Non-pigmented ciliary epithelial cell (primary cell): ENCODE measurements around the gene PLEKHA6.
A peak's percentile ranks its signal among the peaks of the same experiment; 100 is the strongest.
"Not testable (repeated sequence)": the region's sequence is repeated elsewhere in the genome, so short reads cannot be mapped to it uniquely, and the experiment has no call there.

ENCODE experiments used
- DNase-seq: peaks from one replicate; pipeline ENCODE4 v3.0.0-alpha.2; 2010; ENCODE audit warnings: low read depth

Gene PLEKHA6

DNA sequence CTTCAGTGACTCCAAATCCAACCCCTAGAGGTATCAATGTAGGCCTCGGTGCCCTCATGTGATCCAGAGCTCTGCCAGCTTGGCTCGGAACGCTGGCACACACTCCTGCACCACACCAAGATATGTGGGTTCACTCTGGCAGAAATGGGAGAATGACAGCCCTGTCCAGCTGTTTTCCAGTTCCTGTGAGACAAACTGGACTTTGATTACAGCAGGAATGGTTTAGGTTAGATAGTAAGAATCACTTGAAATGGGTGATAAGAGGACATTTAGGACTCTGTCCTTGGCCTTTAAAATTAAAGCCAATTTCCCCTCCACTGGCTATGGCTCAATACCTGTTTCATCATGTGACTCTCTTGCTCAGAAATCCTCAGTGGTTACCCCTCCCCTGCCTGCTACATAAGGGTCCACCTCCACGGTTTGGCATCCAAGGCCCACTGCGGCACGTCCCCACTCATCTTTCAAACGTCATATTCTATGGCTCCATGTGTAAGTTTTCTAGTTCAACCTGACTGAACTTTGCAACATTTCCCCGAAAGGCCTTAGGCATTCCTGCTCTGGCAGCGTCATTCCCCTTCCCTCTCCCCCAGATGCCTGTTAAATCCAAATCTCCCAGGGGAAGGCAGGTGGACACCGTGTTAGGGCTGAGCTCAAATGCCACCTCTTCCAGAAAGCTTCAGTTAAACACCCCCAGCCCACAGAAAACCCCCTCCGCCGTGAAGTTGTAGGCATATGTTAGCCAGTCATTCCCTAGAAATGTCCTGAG is 44.7 kb downstream of the PLEKHA6 start:
- DNase-seq: no peak

DNA sequence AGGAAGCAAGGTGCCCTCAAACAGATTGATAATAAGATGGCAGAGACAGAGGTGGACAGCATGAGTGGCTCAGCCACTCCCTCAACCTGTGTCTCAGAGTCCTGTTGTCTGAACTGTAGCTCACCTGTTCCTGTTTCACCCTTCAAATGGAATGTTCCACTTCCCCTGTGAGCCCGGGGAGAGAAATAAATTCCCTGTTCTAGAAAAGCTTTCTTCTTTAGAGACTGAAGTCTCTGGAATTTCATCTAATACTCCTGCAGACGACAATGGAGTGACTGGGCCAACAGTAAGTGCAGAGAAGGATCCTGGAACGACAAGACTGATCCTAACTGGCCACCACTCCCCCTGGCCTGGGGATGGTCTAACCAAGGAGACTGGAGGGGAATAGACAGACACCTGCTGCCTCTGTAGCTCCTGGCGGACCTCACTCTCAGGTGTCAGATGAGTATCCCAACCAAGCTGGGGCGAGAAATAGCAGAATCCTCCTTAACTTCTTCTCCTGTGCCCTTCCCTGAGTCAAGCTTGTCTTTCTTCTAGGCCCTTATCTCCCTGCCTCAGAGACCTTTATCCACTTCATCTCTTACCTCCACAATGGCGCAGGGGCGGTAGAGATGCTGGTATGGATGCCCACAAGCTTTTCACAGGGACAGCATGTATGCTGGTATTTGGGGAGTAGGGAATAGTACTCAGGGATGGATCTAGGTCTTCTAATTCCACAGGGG is 45.4 kb downstream of the PLEKHA6 start:
- no peak for DNase-seq

DNA sequence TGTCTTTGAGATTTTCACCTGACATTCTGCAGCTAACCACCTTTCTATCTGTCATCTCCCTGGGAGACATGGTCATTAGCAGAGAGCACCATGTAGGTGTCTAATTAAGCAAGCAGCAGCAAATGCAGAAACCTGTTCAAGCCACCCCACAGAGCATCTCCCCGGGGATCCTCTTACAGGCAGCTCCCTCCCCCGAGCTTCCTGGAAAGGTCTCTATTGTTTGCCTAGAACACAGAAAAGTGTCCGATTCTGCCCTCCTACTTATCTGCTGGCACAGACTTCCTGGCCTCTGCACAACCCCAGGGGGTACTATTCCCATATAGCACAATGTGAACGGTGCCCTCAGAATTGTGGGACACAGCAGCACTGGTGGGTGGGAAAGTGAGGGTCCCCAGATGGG is 46.1 kb downstream of the PLEKHA6 start:
- no peak for DNase-seq

DNA sequence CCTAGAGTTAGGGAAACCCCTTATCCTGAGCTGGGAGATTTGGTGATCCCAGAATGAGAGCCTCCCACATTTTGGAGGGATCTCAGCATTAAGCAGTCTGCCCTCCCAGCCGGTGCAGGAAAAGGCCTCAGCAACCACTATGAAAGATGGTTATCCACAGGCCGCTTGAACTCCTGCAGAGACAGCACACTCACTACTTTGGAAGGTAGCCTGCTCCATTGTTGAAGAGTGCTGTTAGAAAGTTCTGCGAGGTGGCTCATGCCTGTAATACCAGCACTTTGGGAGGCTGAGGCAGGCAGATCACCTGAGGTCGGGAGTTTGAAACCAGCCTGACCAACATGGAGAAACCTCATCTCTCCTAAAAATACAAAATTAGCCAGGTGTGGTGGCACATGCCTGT is 48.8 kb downstream of the PLEKHA6 start:
- not testable (repeated sequence) for DNase-seq

DNA sequence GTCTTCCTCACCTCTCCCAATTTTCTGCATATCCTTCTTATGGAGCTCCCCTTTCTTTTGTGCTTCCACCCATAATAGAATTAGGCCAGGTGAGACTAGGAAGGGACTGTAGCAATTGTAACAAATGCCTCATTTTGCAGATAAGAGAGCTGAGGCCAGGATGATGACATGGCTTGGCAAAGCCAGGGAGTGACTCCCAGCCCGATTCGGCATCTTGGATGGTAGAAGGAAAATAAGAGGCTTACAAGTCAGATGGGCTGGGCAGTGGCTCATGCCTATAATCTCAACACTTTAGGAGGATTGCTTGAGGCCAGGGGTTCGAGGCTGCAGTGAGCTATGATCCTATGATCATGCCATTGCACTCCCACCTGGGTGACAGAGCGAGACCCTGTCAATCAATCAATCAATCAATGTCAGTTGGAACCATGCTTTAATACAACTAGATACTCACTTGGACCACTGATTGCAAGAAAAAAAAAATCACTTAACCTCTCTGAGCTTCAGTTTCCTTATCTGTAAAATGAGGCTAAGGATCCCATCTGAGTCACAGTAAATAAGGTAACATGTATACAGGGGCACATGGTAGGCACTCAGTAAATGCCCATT is 51.6 kb downstream of the PLEKHA6 start:
- DNase-seq: no peak

DNA sequence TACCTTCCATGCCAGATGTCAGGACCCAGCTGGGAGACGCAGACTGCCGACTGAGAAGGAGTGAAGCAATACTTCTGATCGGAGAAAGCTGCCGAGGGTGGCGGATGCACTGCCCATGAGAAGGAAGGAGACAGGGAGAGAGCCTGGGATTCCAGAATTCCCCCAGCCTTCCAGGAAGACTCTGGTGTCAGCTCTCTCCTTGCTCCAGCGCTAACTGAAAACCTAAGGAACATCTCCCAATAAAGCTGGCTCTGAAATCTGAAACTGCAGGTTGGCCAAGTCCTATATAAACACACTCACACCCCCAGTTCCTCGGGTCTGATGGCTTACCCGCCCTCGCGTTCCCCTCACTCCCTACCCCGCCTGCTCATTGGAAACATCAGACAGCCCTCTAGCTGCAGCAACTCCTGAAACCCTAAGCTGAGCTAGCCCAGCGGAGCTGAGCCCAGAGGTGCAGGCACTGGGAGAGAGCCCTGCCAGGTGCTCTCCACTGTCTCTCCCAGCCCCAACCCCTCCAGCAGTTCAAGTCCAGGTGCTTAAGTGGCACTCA is 52.3 kb downstream of the PLEKHA6 start:
- no peak for DNase-seq

DNA sequence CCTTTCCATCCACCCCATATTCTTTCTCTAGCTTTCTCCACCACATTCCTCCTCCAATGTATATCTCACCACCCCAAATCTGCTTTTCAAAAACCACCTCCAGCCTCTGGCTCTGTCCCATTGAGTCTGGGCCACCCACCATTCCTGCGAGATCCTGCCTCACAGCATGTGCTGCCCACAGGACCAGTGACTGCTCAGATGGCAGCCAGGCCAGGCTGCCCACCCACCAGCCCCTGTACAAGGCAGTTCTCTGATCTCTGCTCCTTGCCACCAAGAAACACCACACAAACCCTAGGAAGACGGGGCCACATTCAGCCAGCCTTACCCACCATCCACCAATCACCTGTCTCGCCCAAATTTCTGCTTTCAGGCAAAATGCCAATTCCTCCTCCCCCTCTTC is 53.7 kb downstream of the PLEKHA6 start:
- DNase-seq: no peak

DNA sequence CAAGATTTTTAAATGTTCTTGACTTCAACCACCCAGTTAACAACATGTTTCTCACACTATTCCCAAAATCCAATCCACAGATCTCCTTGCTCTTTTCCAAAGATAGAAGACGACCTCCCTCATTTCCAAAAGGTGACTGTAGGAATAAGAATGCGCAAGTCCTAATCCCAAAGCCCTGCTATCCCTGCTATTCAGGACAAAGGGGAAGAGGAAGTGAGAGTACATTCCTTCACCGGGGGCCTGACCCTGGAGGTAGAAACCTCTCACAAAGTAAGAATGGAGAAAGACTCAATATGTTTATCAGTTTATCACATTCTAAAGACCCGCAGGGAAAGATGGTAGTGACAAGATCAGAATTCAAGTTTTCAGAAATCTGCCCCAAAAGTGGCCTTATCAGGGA is 55.7 kb downstream of the PLEKHA6 start:
- no peak for DNase-seq

DNA sequence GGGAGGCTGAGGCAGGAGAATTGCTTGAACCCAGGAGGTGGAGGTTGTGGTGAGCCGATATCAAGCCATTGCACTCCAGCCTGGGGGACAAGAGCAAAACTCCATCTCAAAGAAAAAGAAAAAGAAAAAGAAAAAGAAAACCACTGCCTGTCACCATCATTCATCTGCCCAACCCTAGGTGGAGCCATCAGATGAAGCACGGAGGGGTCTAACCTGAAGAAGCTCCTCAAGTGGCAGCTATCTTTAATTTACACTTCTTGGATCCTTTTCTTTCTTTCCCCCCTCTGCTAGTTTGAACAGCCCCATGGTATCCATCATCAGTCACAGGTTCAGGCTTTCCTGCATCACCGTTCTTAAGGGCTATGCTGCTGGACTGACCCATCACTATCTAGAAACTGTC is 57.0 kb downstream of the PLEKHA6 start:
- DNase-seq: no peak

DNA sequence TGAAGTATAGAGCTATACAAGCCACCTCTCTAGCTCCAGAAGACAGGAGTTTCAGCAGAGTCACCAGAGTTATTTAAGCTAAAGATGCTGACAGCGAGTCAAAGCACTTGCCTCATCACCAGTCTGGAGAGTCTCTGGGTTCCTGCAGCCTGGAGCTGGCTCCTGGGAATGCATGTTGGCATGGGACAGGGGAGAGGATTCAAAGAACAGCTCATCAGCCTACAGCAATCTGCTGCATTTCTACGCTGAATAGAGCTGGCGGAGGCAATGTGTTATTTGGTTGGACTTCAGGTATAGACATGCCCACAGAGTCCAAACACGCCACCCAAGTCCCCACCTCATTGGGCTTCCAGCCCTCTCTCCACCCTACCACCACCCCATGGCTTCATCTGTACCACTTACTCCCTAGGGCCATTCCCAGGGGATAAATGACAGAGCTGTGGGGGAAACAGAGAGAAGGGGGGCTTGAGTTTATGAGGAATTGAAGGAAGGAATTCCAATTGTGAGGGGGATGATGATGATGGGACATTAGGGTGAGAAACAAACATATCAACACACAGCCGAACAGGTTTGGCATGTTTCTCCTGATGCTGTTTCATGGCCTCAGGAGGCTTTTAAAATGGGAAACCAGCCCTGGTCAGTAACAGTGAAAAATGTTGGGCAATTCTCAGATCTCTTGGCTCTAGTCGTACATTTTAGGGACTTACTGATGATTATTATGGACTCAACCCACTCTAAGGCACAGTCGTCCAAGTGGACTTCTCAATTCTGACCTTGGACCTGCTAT is 58.4 kb downstream of the PLEKHA6 start:
- DNase-seq: no peak

DNA sequence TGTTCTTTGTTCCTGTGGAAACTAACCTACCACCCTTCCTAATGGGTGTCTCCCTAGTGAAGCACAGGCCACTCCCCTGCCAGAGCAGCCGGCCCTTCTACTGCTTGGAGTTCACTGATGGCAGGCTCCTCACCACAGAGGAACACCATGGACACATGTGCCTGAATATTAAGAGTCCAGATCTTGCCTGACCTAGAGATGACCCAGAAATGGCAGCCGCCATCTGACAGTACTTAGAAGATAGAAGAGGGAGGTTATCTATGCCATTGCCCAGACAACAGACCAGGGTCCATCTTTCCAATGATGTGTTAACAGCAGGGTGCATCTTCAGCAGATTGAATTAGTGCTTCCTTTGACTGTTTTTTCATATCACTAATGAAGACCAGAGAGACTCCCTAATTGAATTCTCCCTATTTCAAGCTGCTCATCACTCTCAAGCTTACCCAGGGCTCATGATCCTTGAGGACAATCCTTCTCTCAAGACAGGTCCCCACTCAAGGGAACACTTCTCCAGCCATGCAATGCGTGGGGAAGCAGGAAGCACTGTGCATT is 59.8 kb downstream of the PLEKHA6 start:
- DNase-seq: no peak

DNA sequence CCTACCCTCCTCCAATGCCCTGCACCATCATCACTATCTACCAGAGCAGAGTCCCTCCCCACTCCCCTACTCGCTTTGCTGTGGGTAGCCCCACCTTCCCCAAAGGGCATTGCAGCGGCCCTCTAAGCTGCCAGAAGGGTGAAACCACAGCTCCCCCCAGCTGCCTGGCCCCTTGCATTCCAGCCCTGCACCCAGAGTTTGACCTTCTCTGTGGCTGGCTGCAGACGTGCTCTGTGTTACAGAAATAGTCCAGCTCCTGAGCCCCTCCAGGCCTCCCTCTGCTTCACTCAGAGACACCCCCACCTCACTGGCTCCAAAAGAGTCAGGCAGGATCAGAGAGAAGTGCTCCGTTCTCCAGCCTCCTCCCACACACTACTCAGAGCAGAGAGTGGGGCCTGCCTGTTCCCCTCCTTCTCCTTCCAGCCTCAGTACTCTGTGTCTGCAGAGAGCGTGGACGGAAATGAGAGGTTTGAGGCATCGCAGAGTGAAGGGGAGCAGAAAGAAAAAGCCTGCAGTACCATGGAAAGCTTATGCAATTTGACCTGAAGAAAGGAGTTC is 63.2 kb downstream of the PLEKHA6 start:
- DNase-seq: peak; percentile 54

DNA sequence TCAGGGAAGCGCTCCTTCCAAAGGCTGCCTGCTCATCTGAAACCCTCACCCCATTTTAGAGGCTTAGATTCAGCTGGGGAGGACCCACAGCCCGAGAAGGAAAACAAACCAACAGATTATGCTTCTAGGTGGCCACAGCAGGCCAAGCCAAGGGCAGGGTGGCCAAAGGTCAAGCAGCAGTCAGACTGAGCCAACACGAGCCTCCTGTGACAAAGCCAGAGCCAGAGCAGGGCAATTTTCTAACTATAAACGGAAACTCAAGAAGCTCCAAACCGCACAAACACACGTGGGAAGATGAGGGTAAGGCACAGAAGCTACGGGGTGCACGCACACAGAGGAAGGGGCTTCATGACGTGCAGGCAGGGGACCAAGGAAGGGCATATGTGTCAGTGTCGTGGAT is 64.1 kb downstream of the PLEKHA6 start:
- DNase-seq: no peak

DNA sequence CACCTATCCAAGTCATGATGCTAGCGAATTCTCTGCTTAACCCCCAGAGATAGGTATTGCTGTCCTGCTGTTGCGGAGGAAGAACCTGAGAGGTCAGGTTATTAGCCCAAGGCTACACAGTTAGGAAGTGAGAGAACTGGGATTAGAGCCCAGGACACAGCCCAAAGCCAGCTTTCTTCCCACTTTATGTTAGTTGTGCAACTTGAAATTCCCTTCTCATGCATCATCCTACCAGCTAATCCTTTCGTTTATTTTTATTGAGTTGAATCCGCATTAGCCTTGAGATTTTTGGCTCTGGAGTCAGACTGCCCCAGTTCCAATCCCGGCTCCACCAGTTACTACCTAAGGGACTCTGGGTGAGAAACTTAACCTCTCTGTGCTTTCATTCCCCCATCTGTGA is 65.4 kb downstream of the PLEKHA6 start:
- DNase-seq: peak; percentile 80

DNA sequence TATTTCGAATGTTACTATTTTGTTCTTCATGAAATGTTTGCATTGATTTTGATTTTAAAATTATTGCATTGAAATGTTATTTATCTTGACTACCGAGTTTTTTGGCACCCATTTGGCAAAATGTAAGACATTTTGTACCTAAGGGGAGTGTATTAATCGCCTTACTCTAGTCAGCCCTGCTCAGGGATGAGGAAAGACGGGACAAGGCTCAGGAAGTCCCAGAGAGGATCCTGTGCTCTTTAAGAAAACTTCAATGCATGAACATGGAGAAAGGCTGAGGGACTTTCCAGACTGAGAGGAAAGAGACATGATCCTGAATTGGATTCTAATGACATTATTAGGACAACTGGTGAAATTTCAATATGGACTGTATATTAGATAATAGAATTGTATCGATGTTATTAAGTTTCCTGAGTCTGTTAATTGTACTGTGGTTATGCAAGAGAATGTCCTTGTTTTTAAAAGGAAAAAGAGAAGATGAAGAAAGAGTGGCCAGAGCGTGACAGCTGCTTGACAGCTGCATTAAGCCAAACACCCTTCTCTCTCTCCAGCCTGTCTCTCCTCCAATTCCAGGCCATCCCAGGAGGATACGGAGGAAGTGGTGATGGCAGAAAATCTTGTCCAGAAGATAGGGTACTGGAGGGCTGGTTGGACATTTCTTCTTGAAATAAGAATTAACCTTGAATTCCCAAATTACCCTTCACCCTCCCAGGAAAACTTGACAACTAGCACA is 66.0 kb downstream of the PLEKHA6 start:
- DNase-seq: no peak

DNA sequence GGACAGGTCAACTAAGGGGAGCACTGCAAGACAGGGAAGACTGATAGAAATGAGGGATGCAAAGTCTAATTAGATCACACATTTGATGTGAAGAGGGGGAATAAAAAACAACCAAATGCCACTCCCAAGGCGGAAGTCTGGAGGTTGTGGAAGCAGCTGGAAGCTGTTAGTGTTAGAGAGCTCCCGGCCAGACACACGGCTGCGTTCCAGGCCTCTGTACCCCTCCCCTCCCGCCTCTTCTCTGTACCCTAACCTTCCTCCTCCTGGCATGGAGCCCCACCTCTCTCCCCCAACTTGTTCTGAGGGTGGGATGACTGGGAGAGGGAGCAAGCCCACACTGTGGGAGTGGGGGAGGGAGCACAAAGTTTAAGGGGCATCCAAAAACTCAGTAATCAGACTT is 67.0 kb downstream of the PLEKHA6 start:
- DNase-seq: no peak

DNA sequence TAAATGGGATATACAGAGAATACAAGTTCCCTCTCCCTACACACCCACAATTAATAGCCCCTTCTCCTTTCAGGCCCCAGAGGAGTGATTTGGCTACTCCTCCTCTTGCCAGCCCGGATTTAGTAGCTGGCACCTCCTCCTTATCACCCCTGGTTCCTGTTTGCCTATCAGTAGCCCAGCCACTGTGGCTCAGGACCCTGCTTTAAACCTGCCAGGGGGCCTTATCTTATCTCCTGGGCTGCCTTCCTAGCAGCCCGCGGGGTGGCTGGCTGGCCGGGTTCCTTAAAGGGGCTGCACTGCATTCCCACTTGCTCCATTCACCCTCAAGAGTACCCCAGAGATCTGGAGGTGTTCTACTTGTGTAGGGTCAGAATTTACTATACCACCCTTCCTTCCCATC is 70.4 kb downstream of the PLEKHA6 start:
- DNase-seq: no peak

DNA sequence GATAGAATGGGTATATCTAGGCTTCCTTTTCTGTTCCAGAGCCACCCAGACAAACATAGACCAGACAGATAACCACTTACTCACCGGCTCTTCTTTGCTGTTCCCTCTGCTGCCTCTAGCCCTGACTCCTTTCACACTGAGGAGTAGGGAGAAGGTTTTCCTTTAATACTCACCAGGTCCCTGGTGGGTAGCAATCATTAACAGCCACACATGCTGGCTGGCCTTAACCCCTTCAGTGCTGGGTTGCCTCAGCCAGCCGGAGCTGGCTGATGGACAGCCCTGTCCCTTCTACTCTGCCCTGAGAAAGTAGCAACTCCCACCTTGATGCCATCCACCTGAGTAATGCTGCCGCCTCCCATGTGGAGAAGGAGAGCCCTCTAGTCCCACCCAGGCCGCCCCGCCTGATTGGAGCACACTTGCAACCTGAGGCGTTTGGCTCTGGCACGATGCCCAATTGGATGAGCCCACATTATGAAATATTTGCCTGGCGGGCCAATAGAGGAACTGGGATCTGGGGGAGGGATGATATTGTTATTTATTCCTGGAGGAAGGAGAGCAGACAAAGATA is 71.6 kb downstream of the PLEKHA6 start:
- DNase-seq: no peak

DNA sequence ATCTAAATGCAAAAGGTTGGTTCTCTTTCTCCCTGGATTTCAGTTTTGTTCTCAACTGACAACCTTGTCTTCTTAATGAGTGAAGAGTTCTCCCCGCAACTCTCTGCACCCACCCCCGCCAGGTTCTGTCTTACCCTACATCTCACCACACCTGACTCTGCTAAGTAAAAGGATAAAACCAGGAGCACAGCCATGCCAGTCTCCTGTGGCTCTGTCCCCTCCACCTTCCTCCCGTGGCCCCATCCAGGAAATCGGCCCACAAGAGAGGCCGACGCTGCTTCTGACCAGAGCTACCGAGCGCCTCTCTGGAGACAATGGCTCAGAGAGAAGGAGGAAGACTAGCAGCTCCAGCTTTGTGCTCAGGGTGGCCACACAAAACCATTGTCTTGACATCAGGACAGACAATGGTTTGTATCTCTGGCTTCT is 72.2 kb downstream of the PLEKHA6 start:
- no peak for DNase-seq

DNA sequence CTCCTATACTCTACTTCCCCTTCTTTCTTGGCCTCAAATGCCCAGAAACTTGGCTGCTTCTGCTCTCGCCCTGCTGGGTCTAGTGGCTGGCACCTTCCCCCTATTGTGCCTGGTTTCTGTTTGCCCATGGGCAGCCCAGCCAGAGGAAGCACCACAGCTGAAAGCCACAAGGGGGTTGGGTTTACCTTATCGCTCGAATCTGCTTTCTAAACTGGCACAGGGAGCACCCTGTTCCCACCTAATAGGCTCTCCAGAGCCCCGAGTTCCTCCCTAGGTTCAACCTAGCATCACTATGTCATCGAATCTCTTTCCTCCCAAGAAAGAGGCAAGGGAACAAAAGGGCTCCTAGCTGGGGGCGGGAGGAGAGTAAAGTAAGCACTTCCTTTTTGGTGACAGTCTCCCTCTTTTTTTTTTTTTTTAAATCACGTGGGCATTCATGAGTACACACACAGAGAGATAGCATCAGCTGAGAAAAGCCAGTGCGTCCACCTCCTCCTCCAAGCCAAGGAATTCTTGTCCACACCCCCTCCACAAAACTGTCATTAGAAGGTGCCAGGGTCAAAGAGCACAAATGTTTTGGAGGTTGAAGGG is 72.8 kb downstream of the PLEKHA6 start:
- no peak for DNase-seq
